ENCODE results near the gene RGR.

RGR gene

DNA sequence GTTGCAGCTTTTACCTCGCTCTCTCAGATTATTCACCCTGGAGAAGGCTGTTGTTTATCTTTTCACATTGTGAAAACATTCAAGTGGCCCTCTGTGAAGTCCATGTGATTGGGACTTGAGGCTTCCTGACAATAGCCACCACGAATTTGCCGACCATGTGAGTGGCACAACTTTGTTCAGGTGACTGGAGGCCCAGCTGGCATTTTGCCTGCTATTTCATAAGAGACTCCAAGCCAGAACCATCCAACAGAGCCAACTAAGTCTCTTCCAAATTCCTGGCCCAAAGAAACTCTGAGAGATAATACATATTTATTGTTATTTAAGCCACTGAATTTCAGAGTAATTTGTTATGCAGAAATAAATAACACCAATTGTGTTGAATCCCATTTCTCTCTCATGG, 45.4 kb downstream of the RGR start:
- no peak overlapping the region for H3K4me3 ChIP-seq (ENCODE audit: low read length)
- no peak for TF ChIP-seq ZNF274 (IDR thresholded peaks at IDR 0.05; ENCODE audit: low read depth, low read length)

DNA sequence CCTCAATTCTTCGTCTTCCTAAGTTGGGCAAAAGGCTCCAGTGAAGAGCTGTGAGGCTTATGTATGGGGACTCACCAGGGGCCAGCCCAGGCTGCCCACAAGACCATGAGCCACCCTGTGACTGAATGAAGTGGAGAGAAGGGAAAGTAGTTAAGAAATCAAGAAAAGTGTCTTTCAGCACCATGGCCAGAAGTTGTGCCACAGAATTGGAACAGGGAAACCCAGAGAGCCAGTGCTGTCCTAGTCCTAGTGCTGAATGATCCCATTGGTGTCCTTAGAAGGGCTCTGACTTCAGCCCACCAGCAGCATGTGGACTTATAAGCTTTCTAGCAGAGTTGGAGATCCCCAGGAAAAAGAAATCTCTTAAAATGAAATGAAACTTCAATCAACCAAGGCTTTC, 46.5 kb downstream of the RGR start:
- no peak overlapping the region for H3K4me3 ChIP-seq (ENCODE audit: low read length)
- TF ChIP-seq ZNF274 (IDR thresholded peaks at IDR 0.05; ENCODE audit: low read depth, low read length): no peak

GRCh38 chr10:84292502-84292901, 47.6 kb downstream of the RGR start:
- TF ChIP-seq ZNF274 (IDR thresholded peaks at IDR 0.05; ENCODE audit: low read depth, low read length): no peak
- H3K4me3 ChIP-seq (ENCODE audit: low read length): no peak overlapping the region

DNA sequence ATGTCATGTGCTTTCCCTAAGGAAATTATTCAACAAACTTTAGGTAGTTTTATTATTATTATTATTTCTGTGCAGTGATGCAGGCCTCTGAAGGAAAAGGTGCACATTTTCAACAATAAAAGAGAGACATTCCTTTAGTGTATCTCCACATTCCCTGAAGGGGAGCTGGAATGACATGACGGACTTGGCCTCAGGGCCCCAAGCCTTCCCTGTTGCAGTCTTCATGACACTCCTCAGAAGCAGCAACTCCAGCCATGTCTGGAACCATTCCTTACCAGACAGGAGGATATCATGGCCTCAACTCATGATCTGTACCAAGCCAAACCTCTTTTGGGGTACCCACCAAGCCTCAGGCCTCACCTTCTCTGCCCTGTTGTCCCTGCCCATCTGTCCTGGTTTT, 48.3 kb downstream of the RGR start:
- TF ChIP-seq ZNF274 (IDR thresholded peaks at IDR 0.05; ENCODE audit: low read depth, low read length): no peak
- H3K4me3 ChIP-seq (ENCODE audit: low read length): no peak overlapping the region

DNA sequence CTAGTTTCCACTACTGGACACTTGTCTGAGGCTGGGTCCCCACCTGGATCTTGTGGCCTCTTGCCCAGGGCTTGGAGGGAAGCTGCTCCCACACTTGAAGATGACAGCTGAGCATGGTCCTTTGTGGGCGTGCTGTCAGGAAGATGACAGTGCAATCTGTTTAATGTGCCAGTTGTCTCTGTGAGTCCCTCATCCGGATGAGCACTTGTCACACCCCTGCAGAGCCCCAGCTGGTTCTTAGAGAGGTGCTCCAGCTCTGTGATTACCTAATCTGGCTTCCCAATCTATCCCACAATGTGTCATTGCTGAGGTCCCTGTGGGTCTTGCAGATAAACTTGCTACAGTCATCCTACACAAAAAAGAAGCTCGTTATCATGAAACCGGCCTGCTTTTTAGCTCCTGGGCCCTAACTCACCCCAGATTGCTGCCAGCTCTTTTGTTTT, 48.7 kb downstream of the RGR start:
- no peak for TF ChIP-seq ZNF274 (IDR thresholded peaks at IDR 0.05; ENCODE audit: low read depth, low read length)
- H3K4me3 ChIP-seq (ENCODE audit: low read length): no peak overlapping the region

DNA sequence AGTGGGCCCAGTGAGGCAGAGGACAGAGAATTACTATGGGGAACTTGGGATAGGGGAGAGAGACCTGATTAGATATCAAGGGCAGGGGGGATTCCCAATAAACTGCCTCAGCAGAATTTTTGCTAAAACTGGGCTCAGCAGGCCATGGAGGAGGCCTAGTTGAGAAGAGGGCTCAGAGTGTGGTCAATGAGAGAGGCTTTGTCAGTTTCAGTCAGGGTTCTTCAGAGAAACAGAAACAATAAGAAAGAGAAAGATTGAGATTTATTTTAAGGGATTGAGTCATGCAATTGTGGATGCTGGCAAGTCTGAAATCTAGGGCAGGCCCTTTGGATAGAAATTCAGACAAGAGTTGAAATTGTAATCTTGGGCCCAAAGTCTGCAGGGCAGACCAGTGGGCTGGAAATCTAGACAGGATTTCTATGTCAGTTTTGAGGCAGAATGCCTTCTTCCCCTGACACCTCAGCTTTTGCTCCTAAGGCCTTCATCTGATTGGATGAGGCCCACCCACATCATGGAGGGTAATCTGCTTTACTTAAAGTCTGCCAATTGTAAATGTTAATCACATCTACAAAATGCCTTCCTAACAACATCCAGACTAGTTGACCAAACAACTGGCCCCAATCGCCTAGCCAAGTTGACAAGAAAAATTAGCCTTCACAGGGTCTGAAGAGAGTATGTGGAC, 50.1 kb downstream of the RGR start:
- no peak for TF ChIP-seq ZNF274 (IDR thresholded peaks at IDR 0.05; ENCODE audit: low read depth, low read length)
- no peak overlapping the region for H3K4me3 ChIP-seq (ENCODE audit: low read length)

GRCh38 chr10:84296091-84296981, 51.5 kb downstream of the RGR start:
- H3K4me3 ChIP-seq (ENCODE audit: low read length): no peak overlapping the region
- TF ChIP-seq ZNF274 (IDR thresholded peaks at IDR 0.05; ENCODE audit: low read depth, low read length): no peak

DNA sequence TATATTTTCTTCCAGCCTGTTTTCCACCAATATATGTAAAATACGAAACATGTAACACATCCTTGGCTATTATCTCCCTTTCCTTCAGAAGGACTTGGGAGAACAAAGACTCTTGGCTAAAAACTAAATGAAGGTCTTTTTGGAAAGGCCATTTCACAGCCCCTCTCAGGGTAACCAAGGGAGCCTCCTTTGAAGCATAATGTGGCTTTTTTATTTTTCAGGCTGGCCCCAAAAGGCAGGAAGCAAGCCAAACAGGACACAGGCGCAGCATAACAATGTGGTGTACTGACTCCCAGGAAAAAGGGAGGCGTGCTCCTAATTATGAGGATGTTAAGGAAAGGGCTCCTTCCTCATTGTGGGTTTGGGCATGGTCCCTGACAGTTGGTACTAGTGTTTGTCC, 53.2 kb downstream of the RGR start:
- no peak overlapping the region for H3K4me3 ChIP-seq (ENCODE audit: low read length)
- TF ChIP-seq ZNF274 (IDR thresholded peaks at IDR 0.05; ENCODE audit: low read depth, low read length): no peak

DNA sequence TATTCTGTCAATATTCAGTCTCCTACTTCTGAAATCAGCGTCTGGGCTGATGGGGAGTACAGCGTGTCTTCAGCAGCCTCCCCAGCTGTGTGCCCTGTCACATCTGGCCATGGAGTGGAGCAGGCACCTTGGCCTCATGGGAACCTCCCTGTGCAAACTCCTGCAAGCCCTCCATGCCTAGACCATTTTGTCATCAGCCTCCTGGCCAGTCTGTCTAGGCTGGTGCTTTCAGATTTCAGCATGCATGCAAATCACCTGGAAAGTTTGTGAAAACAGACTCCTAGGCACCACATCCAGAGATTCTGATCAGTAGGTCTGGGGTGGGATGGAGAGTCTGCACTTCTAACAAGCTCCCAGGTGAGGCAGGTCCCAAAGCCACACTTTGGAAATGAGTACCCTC, 57.4 kb downstream of the RGR start:
- TF ChIP-seq ZNF274 (IDR thresholded peaks at IDR 0.05; ENCODE audit: low read depth, low read length): no peak
- H3K4me3 ChIP-seq (ENCODE audit: low read length): no peak overlapping the region

- TF ChIP-seq ZNF274 (IDR thresholded peaks at IDR 0.05; ENCODE audit: low read depth, low read length): no peak
Observed at GRCh38 chr10:84306751-84307384, 62.0 kb downstream of the RGR start.

DNA sequence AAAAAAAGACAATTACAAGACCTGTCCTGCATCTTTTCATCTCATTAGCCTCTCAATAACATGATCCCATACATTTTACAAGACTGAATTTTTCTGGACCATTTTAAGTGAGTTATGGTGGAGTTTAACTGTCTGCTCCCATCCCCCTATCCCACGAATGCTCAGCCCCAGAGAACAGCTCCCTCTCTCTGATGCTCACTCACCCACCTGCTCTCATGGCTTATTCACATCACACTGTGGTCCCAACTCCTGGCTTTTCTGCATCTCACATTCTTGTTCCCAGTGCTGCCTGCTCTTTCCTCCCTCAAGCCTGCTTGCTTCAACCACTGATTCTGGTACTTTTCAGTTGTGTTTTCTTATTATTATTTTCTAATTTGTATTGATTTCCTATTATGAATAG, 63.2 kb downstream of the RGR start:
- no peak for TF ChIP-seq ZNF274 (IDR thresholded peaks at IDR 0.05; ENCODE audit: low read depth, low read length)
- H3K4me3 ChIP-seq (ENCODE audit: low read length): no peak overlapping the region

More at GRCh38 chr10:84306751-84307384, 62.0 kb downstream of the RGR start:
- no peak overlapping the region for H3K4me3 ChIP-seq (ENCODE audit: low read length)

DNA sequence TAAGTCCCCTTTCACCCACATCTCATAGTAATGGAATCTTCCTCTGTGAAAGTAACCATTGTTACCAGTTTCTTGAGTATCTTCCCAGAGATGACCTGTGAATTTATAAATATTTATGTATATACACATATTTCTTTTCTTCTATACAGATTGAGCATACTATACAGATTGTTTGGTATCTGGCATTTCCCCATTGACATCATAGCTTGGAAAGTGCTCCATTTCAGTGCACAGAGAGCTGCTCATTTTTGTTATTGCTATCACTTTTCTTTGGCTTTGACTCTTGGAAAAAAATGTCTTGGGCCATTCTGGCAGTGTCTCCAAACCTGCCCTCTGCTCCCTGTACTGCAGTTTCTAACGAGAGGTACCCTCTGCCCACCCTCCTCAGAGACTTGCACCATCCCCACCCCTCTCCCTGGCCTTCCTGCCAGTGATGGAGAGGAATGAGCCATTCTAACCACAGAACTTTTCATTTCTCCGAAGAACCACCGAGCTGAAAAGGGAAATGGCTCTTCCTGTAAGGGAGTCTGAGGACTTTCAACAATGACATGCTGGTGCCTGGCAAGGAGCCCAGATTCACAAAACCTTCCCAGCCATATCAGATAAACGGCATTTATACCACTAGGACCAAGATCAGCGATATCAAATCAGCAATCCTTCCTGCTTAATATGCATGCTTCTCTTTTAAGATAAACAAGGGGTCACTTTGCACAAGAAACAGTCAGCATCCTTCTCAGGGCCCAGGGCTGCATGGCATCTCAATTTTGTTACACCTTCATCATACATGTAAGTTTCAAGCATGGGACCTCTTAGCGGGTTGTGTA, 63.8 kb downstream of the RGR start:
- no peak for TF ChIP-seq ZNF274 (IDR thresholded peaks at IDR 0.05; ENCODE audit: low read depth, low read length)
- no peak overlapping the region for H3K4me3 ChIP-seq (ENCODE audit: low read length)
